Measurements from ENCODE around the gene AQP12B. TPM values are rescaled to one million over a fixed set of nuclear protein-coding genes. Genes with fewer than 3 reads are reported as not detected.

Gene AQP12B
- polyA plus RNA-seq, 1 donor from 2014 or later, result not detected

GRCh38 chr2:240725266-240725665, 42.6 kb upstream of the AQP12B start:
- Histone ChIP-seq H3K4me2 (ENCODE audit: low read length) (no peak overlapping the region), H3K79me2 (replicated peaks; ENCODE audit: insufficient read depth, low read length) (no peaks in the 10 kb centered on the region), H4K20me1 (ENCODE audit: insufficient read depth) (no peaks in the 10 kb centered on the region), H3K36me3 (ENCODE audit: insufficient read depth, low read length) (no peaks in the 10 kb centered on the region), H3K27ac (ENCODE audit: low read length) (no peak overlapping the region), H3F3A (ENCODE audit: insufficient read depth, low read length, poor library complexity, severe bottlenecking) (no peaks in the 10 kb centered on the region), H3K9me2 (ENCODE audit: insufficient read depth, low read length) (no peaks in the 10 kb centered on the region), H3K27me3 (ENCODE audit: insufficient read depth, low read depth, low read length) (no peaks in the 10 kb centered on the region), H2AFZ (ENCODE audit: low read depth, low read length) (no peak overlapping the region), H3K4me3 (ENCODE audit: low read length) (no peak overlapping the region), H3K9me3 (ENCODE audit: low read length) (no peaks in the 10 kb centered on the region), H3K9ac (ENCODE audit: low read length) (no peak overlapping the region)
- TF ChIP-seq CTCF (IDR thresholded peaks at IDR 0.05; ENCODE audit: poor library complexity, severe bottlenecking) (no peak), SMC3 (conservative IDR thresholded peaks at IDR 0.05; ENCODE audit: poor library complexity) (no peak), POLR2AphosphoS5 (IDR thresholded peaks at IDR 0.05) (no peak), RAD21 (conservative IDR thresholded peaks at IDR 0.05) (no peak)

GRCh38 chr2:240724431-240724830, 41.7 kb upstream of the AQP12B start:
- Histone ChIP-seq H3K27ac (ENCODE audit: low read length) (no peak overlapping the region), H3F3A (ENCODE audit: insufficient read depth, low read length, poor library complexity, severe bottlenecking) (no peaks in the 10 kb centered on the region), H3K9me2 (ENCODE audit: insufficient read depth, low read length) (no peaks in the 10 kb centered on the region), H3K9me3 (ENCODE audit: low read length) (no peaks in the 10 kb centered on the region), H3K4me2 (ENCODE audit: low read length) (no peak overlapping the region), H3K79me2 (replicated peaks; ENCODE audit: insufficient read depth, low read length) (no peaks in the 10 kb centered on the region), H3K4me3 (ENCODE audit: low read length) (no peak overlapping the region), H4K20me1 (ENCODE audit: insufficient read depth) (no peaks in the 10 kb centered on the region), H2AFZ (ENCODE audit: low read depth, low read length) (no peak overlapping the region), H3K36me3 (ENCODE audit: insufficient read depth, low read length) (no peaks in the 10 kb centered on the region), H3K9ac (ENCODE audit: low read length) (no peak overlapping the region), H3K27me3 (ENCODE audit: insufficient read depth, low read depth, low read length) (no peaks in the 10 kb centered on the region)
- no peak for TF ChIP-seq MXI1 (conservative IDR thresholded peaks at IDR 0.05; ENCODE audit: poor library complexity, severe bottlenecking)
- TF ChIP-seq CTCF (IDR thresholded peaks at IDR 0.05; ENCODE audit: poor library complexity, severe bottlenecking), result no peak
- no peak for TF ChIP-seq EZH2 (IDR thresholded peaks at IDR 0.05; ENCODE audit: borderline replicate concordance, insufficient read depth, low read length, poor library complexity, severe bottlenecking)
- no peak for TF ChIP-seq RAD21 (conservative IDR thresholded peaks at IDR 0.05)
- no peak for TF ChIP-seq TAF1 (IDR thresholded peaks at IDR 0.05; ENCODE audit: low read depth)
- no peak for TF ChIP-seq REST (IDR thresholded peaks at IDR 0.05; ENCODE audit: borderline replicate concordance)
- TF ChIP-seq EP300 (conservative IDR thresholded peaks at IDR 0.05; ENCODE audit: poor library complexity, severe bottlenecking), result no peak
- no peak for TF ChIP-seq POLR2AphosphoS5 (IDR thresholded peaks at IDR 0.05)
- TF ChIP-seq SMC3 (conservative IDR thresholded peaks at IDR 0.05; ENCODE audit: poor library complexity), result no peak
